OCI-LY3 (cell line): ENCODE measurements around the gene OR52B6.
A peak's percentile ranks its signal among the peaks of the same experiment; 100 is the strongest.

Source experiments
- H2AFZ ChIP-seq: fragments of 200-600, 300-600 bp; shearing (Covaris generic); 2 replicates; pipeline ENCODE4 v1.6.0; 2014; ENCODE audit warnings: antibody characterized with exemption, low read depth, low read length
- H3K27ac ChIP-seq: fragments of 200-600, 300-600 bp; sonication (generic); 2 replicates; pipeline ENCODE4 v1.5.1; 2014; ENCODE audit warnings: mild to moderate bottlenecking, low read length, moderate library complexity, mixed read lengths
- H3K27me3 ChIP-seq: fragments of 200-600, 300-600 bp; sonication (generic); 2 replicates; pipeline ENCODE4 v1.6.1; 2014; ENCODE audit warnings: low read depth, low read length, mixed read lengths
- H3K36me3 ChIP-seq: fragments of 200-600, 300-600 bp; sonication (generic); replicated peaks from 2 replicates; pipeline ENCODE3; 2014; ENCODE audit warnings: low read depth, low read length, mixed read lengths
- H3K4me1 ChIP-seq: fragments of 300-600, 200-600 bp; sonication (generic); 2 replicates; pipeline ENCODE4 v1.6.1; 2014; ENCODE audit warnings: low read length, mixed read lengths
- H3K4me2 ChIP-seq: fragments of 200-600, 300-600 bp; sonication (generic); 2 replicates; pipeline ENCODE4 v1.6.1; 2014; ENCODE audit warnings: low read length, mixed read lengths
- H3K4me3 ChIP-seq: fragments of 300-600, 200-600 bp; sonication (generic); 2 replicates; pipeline ENCODE4 v1.5.1; 2014; ENCODE audit warnings: antibody characterized with exemption, mild to moderate bottlenecking, low read length, moderate library complexity
- H3K79me2 ChIP-seq: fragments of 300-600, 200-600 bp; shearing (Covaris generic); 2 replicates; pipeline ENCODE4 v1.6.1; 2014; ENCODE audit warnings: mild to moderate bottlenecking, low read length, mixed read lengths
- H3K9ac ChIP-seq: fragments of 300-600, 200-600 bp; shearing (Covaris generic); 2 replicates; pipeline ENCODE4 v1.6.0; 2014; ENCODE audit warnings: mild to moderate bottlenecking, low read length, moderate library complexity
- H3K9me3 ChIP-seq: fragments of 200-600, 300-600 bp; shearing (Covaris generic); 2 replicates; pipeline ENCODE4 v1.6.1; 2014; ENCODE audit warnings: low read length, mixed read lengths; ENCODE audit not compliant: insufficient read depth
- H4K20me1 ChIP-seq: fragments of 200-600, 300-600 bp; sonication (generic); 2 replicates; pipeline ENCODE4 v1.6.1; 2016; ENCODE audit warnings: low read length, mixed read lengths; ENCODE audit not compliant: insufficient read depth
- EZH2phosphoT487 ChIP-seq: fragments of 200-600 bp; shearing (Covaris generic); IDR thresholded peaks from 2 replicates; pipeline ENCODE4 v1.6.1; 2018; ENCODE audit warnings: antibody characterized with exemption, mixed run types, low read depth
- TF ChIP-seq, protein P1 (sequence below): fragments of 200-600, 300-600 bp; sonication (generic); IDR thresholded peaks from 2 replicates; pipeline ENCODE4 v1.5.1; 2014; ENCODE audit warnings: antibody characterized with exemption, low read length, low read depth

The OR52B6 gene

DNA sequence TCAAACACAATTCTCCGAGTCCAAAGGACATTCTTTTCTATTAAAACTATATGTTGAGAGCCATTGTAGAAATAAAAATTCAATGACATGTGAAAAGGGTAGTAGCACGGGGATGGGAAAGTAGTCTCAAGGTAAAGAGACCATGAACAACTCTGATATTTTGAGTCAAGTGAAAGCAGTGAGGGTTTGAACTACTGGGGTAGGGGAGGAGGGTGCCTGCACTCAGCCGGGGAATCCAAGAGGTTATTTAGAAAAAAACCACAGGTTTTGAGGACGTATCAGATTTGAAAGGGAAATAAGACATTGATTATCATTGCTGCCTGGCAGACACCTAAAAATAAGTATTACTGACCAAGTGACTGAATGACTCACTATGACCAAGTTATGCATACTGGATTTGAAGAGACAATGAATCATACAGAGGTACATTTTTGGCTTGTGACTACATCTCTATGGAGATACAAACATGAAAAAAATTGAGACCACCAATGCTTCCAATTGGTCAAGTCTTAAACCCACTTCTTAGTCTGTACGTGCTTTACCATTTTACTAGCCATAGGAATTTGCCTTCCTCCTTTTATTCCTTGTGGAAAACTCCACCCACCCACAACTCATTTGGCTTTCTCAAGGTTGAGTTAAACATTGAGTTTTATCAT is 30.1 kb upstream of the OR52B6 start:
- H3K4me3 ChIP-seq, result no peak overlapping the region
- H3K36me3 ChIP-seq, result no peaks in the 10 kb centered on the region

DNA sequence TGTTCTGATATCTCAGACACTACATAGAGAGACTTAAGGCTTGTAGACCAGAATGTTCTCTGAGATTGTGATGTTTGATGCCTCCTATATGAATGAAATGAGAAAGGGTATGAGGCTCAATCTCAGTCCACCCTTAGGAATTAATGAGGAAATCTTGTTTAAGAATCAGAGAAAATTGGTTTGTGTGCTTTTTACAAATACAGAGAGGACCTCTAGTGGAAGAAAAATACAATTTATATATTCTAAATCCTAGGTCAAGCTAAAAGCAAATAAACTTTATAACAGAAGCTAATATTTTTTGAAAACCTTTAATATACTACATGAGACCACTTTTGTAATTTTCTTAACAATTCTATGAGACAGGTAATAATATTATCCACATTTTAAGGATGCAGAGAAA is 27.3 kb upstream of the OR52B6 start:
- Histone ChIP-seq H3K4me2 (no peak overlapping the region), H3K4me3 (no peak overlapping the region), H3K36me3 (no peaks in the 10 kb centered on the region), H3K4me1 (peaks cover 16% of the 10 kb centered on the region), H2AFZ (no peak overlapping the region), H3K27me3 (peaks cover 15% of the 10 kb centered on the region), H3K27ac (no peak overlapping the region), H3K79me2 (no peaks in the 10 kb centered on the region), H3K9ac (no peak overlapping the region), H4K20me1 (no peaks in the 10 kb centered on the region), H3K9me3 (no peaks in the 10 kb centered on the region)
- TF ChIP-seq, protein P1, sequence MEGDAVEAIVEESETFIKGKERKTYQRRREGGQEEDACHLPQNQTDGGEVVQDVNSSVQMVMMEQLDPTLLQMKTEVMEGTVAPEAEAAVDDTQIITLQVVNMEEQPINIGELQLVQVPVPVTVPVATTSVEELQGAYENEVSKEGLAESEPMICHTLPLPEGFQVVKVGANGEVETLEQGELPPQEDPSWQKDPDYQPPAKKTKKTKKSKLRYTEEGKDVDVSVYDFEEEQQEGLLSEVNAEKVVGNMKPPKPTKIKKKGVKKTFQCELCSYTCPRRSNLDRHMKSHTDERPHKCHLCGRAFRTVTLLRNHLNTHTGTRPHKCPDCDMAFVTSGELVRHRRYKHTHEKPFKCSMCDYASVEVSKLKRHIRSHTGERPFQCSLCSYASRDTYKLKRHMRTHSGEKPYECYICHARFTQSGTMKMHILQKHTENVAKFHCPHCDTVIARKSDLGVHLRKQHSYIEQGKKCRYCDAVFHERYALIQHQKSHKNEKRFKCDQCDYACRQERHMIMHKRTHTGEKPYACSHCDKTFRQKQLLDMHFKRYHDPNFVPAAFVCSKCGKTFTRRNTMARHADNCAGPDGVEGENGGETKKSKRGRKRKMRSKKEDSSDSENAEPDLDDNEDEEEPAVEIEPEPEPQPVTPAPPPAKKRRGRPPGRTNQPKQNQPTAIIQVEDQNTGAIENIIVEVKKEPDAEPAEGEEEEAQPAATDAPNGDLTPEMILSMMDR, result peak; percentile 54
- TF ChIP-seq EZH2phosphoT487, result no peak

More for the DNA sequence above, 30.1 kb upstream of the OR52B6 start:
- H3K4me2 ChIP-seq, result peak overlapping the region; percentile 34; the same call in 1 of the 2 replicates
- H3K9ac ChIP-seq, result no peak overlapping the region
- no peaks in the 10 kb centered on the region for H3K9me3 ChIP-seq
- H3K4me1 ChIP-seq, result peaks cover 24% of the 10 kb centered on the region
- TF ChIP-seq, protein P1, result no peak
- no peak for TF ChIP-seq EZH2phosphoT487
- H2AFZ ChIP-seq, result no peak overlapping the region
- H4K20me1 ChIP-seq, result no peaks in the 10 kb centered on the region
- no peaks in the 10 kb centered on the region for H3K79me2 ChIP-seq
- H3K27me3 ChIP-seq, result peaks cover 2% of the 10 kb centered on the region; the same call in 1 of the 2 replicates
- H3K27ac ChIP-seq, result peak overlapping the region; percentile 10; the same call in 1 of the 2 replicates

DNA sequence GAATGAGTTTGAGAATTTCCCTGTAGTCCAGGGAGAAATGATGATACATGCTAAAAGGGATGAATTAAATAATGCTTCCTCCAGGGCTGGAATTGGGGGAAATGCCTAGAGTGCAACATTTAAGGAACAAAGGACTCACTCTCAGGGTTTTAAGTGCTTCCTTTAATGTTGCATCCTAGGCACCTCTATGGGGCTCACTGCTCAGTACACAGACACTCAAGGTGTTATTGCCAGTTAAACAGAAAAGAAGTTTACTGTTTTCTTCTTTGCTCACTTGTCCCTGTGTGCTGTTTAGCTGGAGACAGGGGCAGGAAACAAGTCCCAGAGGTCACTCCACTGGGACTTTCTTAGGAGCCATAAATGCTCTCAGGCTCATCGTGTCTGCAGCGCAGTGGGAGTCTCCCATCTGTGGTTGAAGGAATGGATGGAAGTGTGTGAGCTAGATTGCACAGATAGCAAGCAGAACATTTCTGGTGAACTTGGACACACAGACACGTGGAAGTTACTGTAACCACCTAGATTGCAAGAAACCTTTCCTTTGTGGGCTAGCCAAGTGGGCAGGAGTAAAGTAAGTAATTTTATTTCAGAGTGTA is 24.0 kb upstream of the OR52B6 start:
- Histone ChIP-seq H3K27me3 (peaks cover 15% of the 10 kb centered on the region), H3K79me2 (no peaks in the 10 kb centered on the region), H4K20me1 (no peaks in the 10 kb centered on the region), H3K9ac (no peak overlapping the region), H3K27ac (no peak overlapping the region), H3K4me3 (no peak overlapping the region), H2AFZ (no peak overlapping the region), H3K4me1 (no peaks in the 10 kb centered on the region), H3K9me3 (no peaks in the 10 kb centered on the region), H3K36me3 (no peaks in the 10 kb centered on the region), H3K4me2 (no peak overlapping the region)
- TF ChIP-seq, protein P1, result no peak
- no peak for TF ChIP-seq EZH2phosphoT487

DNA sequence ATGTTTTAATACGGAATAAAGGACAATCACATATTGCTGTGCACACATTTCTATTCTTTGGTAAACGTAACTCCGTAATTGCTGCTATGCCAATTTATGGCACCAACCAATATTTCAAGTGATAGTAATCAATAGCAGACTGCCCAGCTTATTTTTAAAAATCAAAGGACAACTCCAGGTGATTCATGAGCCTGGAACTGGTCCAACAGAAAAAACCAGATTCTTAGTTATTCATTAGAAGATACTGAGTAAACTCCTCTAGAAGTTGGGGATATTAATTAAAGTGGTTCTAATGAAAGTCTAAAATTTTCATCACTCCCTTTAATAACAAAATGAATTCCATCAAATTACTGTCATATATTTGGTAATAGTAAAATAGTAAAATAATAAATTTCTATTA is 22.9 kb upstream of the OR52B6 start:
- Histone ChIP-seq H3K27me3 (peaks cover 15% of the 10 kb centered on the region), H3K36me3 (no peaks in the 10 kb centered on the region), H2AFZ (no peak overlapping the region), H3K9ac (no peak overlapping the region), H3K4me3 (no peak overlapping the region), H3K4me2 (no peak overlapping the region), H3K27ac (no peak overlapping the region), H4K20me1 (no peaks in the 10 kb centered on the region), H3K79me2 (no peaks in the 10 kb centered on the region), H3K4me1 (no peaks in the 10 kb centered on the region), H3K9me3 (no peaks in the 10 kb centered on the region)
- TF ChIP-seq, protein P1, result no peak
- TF ChIP-seq EZH2phosphoT487, result no peak
